GM12801 (cell line): Measurements from ENCODE around the gene PTPRB.

Source experiments
- CTCF ChIP-seq: IDR thresholded peaks from one replicate; pipeline ENCODE4 v1.5.1; 2011; ENCODE audit warnings: control low read depth; ENCODE audit not compliant: insufficient read length; ENCODE audit errors: extremely low read depth

The PTPRB gene

GRCh38 chr12:70556179-70556869 is 80.9 kb downstream of the PTPRB start:
- TF ChIP-seq CTCF: no peak

- TF ChIP-seq CTCF: no peak
These were observed 82.1 kb downstream of the PTPRB start for GRCh38 chr12:70555081-70555480.

GRCh38 chr12:70553391-70553859 is 83.8 kb downstream of the PTPRB start:
- no peak for TF ChIP-seq CTCF

- TF ChIP-seq CTCF: no peak
These were observed 85.5 kb downstream of the PTPRB start for GRCh38 chr12:70551731-70552130.

GRCh38 chr12:70550180-70550577 is 87.0 kb downstream of the PTPRB start:
- no peak for TF ChIP-seq CTCF

- TF ChIP-seq CTCF: no peak
These were observed 87.7 kb downstream of the PTPRB start for GRCh38 chr12:70549340-70550179.

- no peak for TF ChIP-seq CTCF
These were observed 93.8 kb downstream of the PTPRB start for GRCh38 chr12:70543444-70543843.
